Neutrophil (primary cell): Measurements from ENCODE around the gene SIRPB2.

Experiments used
- H3K27ac ChIP-seq: fragments of 200-600 bp; sonication (generic); 2 replicates; pipeline ENCODE4 v1.5.1; 2016; ENCODE audit warnings: mild to moderate bottlenecking, moderate library complexity
- H3K27me3 ChIP-seq: fragments of 200-600 bp; sonication (generic); 2 replicates; pipeline ENCODE4 v1.6.0; 2016; ENCODE audit warnings: mild to moderate bottlenecking
- H3K36me3 ChIP-seq: fragments of 200-600 bp; sonication (generic); 2 replicates; pipeline ENCODE4 v1.5.1; 2017
- H3K4me1 ChIP-seq, 2 experiments: fragments of 200-600 bp in 1 of 2; sonication (generic) in 1 of 2; 1 replicate in 1 of 2; 2 replicates in 1 of 2; pipeline versions ENCODE4 v1.5.1 to v1.6.1; 2013 to 2016; ENCODE audit warnings: low read depth in 1 of 2, low read length in 1 of 2, mild to moderate bottlenecking in 1 of 2, moderate library complexity in 1 of 2; ENCODE audit not compliant: control insufficient read depth in 1 of 2, insufficient read depth in 1 of 2
- H3K4me3 ChIP-seq, 2 experiments: fragments of 200-600 bp in 1 of 2; sonication (generic) in 1 of 2; 1 replicate in 1 of 2; 2 replicates in 1 of 2; pipeline ENCODE4 v1.5.1; 2013 to 2016; ENCODE audit warnings: low read depth in 1 of 2, low read length in 1 of 2, mild to moderate bottlenecking in 1 of 2, moderate library complexity in 1 of 2
- H3K9me3 ChIP-seq: fragments of 200-600 bp; sonication (generic); 2 replicates; pipeline ENCODE4 v1.5.1; 2016
- CTCF ChIP-seq: fragments of 200-600 bp; sonication (generic); IDR thresholded peaks from 2 replicates; pipeline ENCODE4 v1.5.1; 2016; ENCODE audit warnings: antibody characterized with exemption

The SIRPB2 gene

GRCh38 chr20:1474325-1474724, 16.9 kb downstream of the SIRPB2 start:
- H3K9me3 ChIP-seq, result no peaks in the 10 kb centered on the region
- no peak overlapping the region for H3K4me3 ChIP-seq
- peak overlapping the region; percentile 96 for H3K27ac ChIP-seq
- H3K4me1 ChIP-seq, result peaks cover 54 to 71% of the 10 kb centered on the region in 2 experiments
- H3K36me3 ChIP-seq, result peaks cover 94% of the 10 kb centered on the region
- H3K27me3 ChIP-seq, result no peaks in the 10 kb centered on the region
- TF ChIP-seq CTCF, result no peak

DNA sequence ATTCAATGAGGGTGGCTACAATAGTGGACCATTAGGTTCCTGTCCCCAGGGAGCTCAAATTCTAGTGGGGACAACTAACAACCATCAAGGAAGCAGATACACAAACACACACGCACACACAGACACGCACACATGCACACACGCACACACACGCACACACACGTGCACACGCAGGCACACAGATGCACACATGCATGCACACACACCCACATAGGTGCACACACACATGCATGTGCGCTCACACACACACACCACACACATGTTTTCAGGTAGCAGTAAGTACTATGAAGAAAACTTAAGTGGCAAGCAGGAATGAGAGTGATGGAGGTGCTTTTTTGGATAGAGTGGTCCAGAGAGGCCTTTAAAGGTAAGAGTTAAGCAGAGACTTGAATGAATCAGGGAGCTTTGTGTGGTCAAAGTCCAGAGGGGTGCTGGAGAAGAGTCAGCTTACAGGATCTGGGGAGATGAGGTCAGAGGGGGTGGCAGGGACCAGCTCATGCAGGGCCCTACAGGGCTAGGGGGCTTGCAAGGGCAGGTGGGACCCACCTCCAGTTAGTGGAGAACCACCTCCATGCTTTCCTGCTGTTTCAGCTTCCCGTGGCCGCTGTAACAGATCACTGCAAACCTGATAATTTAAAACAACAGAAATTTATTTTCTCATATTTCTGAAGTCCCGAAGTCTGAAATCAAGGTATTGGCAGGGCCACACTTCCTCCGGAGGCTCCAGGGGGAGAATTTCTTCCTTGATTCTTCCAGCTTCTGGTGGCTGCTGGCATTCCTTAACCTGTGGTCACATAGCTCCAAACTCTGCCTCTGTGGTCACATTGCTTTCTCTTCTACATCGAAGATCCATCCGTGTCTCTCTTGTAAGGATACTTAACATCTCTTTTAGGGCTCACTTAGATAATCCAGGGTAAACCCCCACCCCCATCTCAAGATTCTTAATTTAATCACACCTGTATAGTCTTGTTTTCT, 17.7 kb downstream of the SIRPB2 start:
- Histone ChIP-seq H3K36me3 (peaks cover 94% of the 10 kb centered on the region), H3K9me3 (no peaks in the 10 kb centered on the region), H3K4me1 (peaks cover 57 to 72% of the 10 kb centered on the region in 2 experiments), H3K4me3 (peak overlapping the region; percentile 36 to 48), H3K27ac (peak overlapping the region; percentile 96), H3K27me3 (no peaks in the 10 kb centered on the region)
- TF ChIP-seq CTCF, result no peak

- Histone ChIP-seq H3K4me3 (peak overlapping the region; percentile 36 to 48), H3K27me3 (no peaks in the 10 kb centered on the region), H3K27ac (peak overlapping the region; percentile 96), H3K9me3 (no peaks in the 10 kb centered on the region), H3K4me1 (peaks cover 65 to 80% of the 10 kb centered on the region in 2 experiments), H3K36me3 (peaks cover 88% of the 10 kb centered on the region)
- TF ChIP-seq CTCF, result no peak
Measured at GRCh38 chr20:1472556-1473245, 18.5 kb downstream of the SIRPB2 start.

GRCh38 chr20:1471242-1471641, 20.0 kb downstream of the SIRPB2 start:
- peaks cover 74 to 95% of the 10 kb centered on the region in 2 experiments for H3K4me1 ChIP-seq
- H3K9me3 ChIP-seq, result no peaks in the 10 kb centered on the region
- no peak for TF ChIP-seq CTCF
- H3K4me3 ChIP-seq, result peak overlapping the region in 1 of 2 experiments; percentile 10
- peak overlapping the region; percentile 96 for H3K27ac ChIP-seq
- no peaks in the 10 kb centered on the region for H3K27me3 ChIP-seq
- H3K36me3 ChIP-seq, result peaks cover 74% of the 10 kb centered on the region

- Histone ChIP-seq H3K27me3 (no peaks in the 10 kb centered on the region), H3K36me3 (peaks cover 65% of the 10 kb centered on the region), H3K9me3 (no peaks in the 10 kb centered on the region), H3K27ac (peak overlapping the region; percentile 96), H3K4me3 (no peak overlapping the region), H3K4me1 (peaks cover 86 to 100% of the 10 kb centered on the region in 2 experiments)
- TF ChIP-seq CTCF, result peak; percentile 40
Measured at GRCh38 chr20:1469925-1470571, 21.2 kb downstream of the SIRPB2 start.
